Sigmoid colon (tissue), 4 donors: ENCODE measurements around the gene TANGO6.

Source experiments
- CTCF ChIP-seq, 4 experiments: fragments of 450-650 bp in 3 of 4; fragments of 200-600 bp in 1 of 4; IDR thresholded peaks; one replicate each; pipeline ENCODE4 v1.5.1; 2016 to 2019; ENCODE audit warnings: antibody characterized with exemption in 4 of 4, mild to moderate bottlenecking in 3 of 4, moderate library complexity in 2 of 4
- EP300 ChIP-seq, 4 donors: sonication (generic); formaldehyde crosslinking; IDR thresholded peaks; one replicate each; pipeline ENCODE4 v1.6.1; 2017; ENCODE audit warnings: antibody characterized with exemption in 4 of 4
- POLR2A ChIP-seq, 2 donors: fragments of 450-650 bp; IDR thresholded peaks; one replicate each; pipeline ENCODE4 v1.6.1; 2016; ENCODE audit warnings: antibody characterized with exemption in 2 of 2, mild to moderate bottlenecking in 2 of 2, moderate library complexity in 2 of 2
- POLR2AphosphoS5 ChIP-seq, 4 donors: sonication (generic); formaldehyde crosslinking; IDR thresholded peaks; one replicate each; pipeline ENCODE4 v1.6.1; 2017; ENCODE audit warnings: antibody characterized with exemption in 4 of 4

GRCh38 chr16:69087161-69087581 is 243.8 kb downstream of the TANGO6 start:
- TF ChIP-seq CTCF (IDR thresholded peaks at IDR 0.05) = no peak
- no peak for TF ChIP-seq POLR2AphosphoS5 (IDR thresholded peaks at IDR 0.05)
- no peak for TF ChIP-seq POLR2A (IDR thresholded peaks at IDR 0.05)
- TF ChIP-seq EP300 (IDR thresholded peaks at IDR 0.05) = no peak
